ENCODE results near the gene CTTN. TPM values are rescaled to one million over a fixed set of nuclear protein-coding genes. Genes with fewer than 3 reads are reported as not detected.

The CTTN gene
- total and polyA plus RNA-seq, 10 of the 15 experiments (the other 5 are each of a cell fraction or from before 2014, with no cell fraction given) = 1.1 to 37.8 (median 11.8) TPM

GRCh38 chr11:70420496-70420895, 22.2 kb downstream of the CTTN start:
- Histone ChIP-seq H3K9me3 (replicated peaks; ENCODE audit: control insufficient read depth, insufficient read depth, low read length) (no peaks in the 10 kb centered on the region; the same call in 2 of the 3 replicates), H3K27ac (ENCODE audit: control insufficient read depth, insufficient read depth) (no peak overlapping the region), H3K4me2 (ENCODE audit: control insufficient read depth, insufficient read depth) (no peak overlapping the region), H3K4me3 (no peak overlapping the region), H3K79me2 (ENCODE audit: control insufficient read depth, insufficient read depth, low read length) (no peaks in the 10 kb centered on the region), H3K36me3 (ENCODE audit: control insufficient read depth in 2 of 2, insufficient read depth in 2 of 2, low read length in 1 of 2) (no peaks in the 10 kb centered on the region; a peak in 1 of 4 replicates), H3K4me1 (ENCODE audit: control insufficient read depth, insufficient read depth, low read length) (peaks cover 19% of the 10 kb centered on the region), H2AFZ (ENCODE audit: control insufficient read depth, low read depth, low read length) (no peak overlapping the region), H3K27me3 (replicated peaks in 1 of 2; ENCODE audit: control insufficient read depth in 2 of 2, insufficient read depth in 2 of 2, low read length in 1 of 2) (no peaks in the 10 kb centered on the region), H3K9ac (ENCODE audit: control insufficient read depth, insufficient read depth, low read length) (no peak overlapping the region), H4K20me1 (ENCODE audit: control insufficient read depth, insufficient read depth) (no peaks in the 10 kb centered on the region)
- ATAC-seq = no peak
- no peak for FAIRE-seq
- in situ Hi-C loops (cut with MboI) (no loop called here), intact Hi-C loops (cut with micrococcal nuclease; ENCODE audit: unreplicated experiment) (no loop called here)
- ChIA-PET RAD21 (ENCODE audit: unreplicated experiment) (no interaction called here), POLR2A (no interaction called here), CTCF (no interaction called here), SMC1A (ENCODE audit: uncharacterized antibody, unreplicated experiment) (no interaction called here)
- no peak for DNase-seq (ENCODE audit: low read depth, low spot score)
- BruUV-seq (replicated peaks) = no TSS peak
- WGBS (ENCODE audit: insufficient coverage, insufficient replicate concordance, low lambda C conversion rate, missing lambda C conversion rate) = 44% methylated on average over 9 of the region's 9 CpGs
- TF ChIP-seq RB1 (IDR thresholded peaks at IDR 0.05; ENCODE audit: borderline replicate concordance) (no peak), MAX (IDR thresholded peaks at IDR 0.05; ENCODE audit: low read depth, low read length) (no peak), PAX5 (IDR thresholded peaks at IDR 0.05; ENCODE audit: borderline replicate concordance, low read depth, low read length) (no peak), MXI1 (IDR thresholded peaks at IDR 0.05; ENCODE audit: low read depth, low read length) (no peak), NKRF (conservative IDR thresholded peaks at IDR 0.05) (no peak), LARP7 (IDR thresholded peaks at IDR 0.05) (no peak), FOS (IDR thresholded peaks at IDR 0.05; ENCODE audit: borderline replicate concordance, extremely low read depth, insufficient read length) (no peak), BACH1 (IDR thresholded peaks at IDR 0.05; ENCODE audit: borderline replicate concordance) (no peak), CUX1 (IDR thresholded peaks at IDR 0.05; ENCODE audit: insufficient replicate concordance, low read depth, low read length) (no peak), ZNF384 (IDR thresholded peaks at IDR 0.05; ENCODE audit: borderline replicate concordance, low read depth, low read length) (no peak), SRF (IDR thresholded peaks at IDR 0.05; ENCODE audit: low read depth in 2 of 2, low read length in 2 of 2) (no peak), USF1 (IDR thresholded peaks at IDR 0.05; ENCODE audit: borderline replicate concordance, extremely low read length, insufficient read depth, low read depth, low read length) (no peak), PML (IDR thresholded peaks at IDR 0.05; ENCODE audit: low read length) (no peak), IRF5 (IDR thresholded peaks at IDR 0.05; ENCODE audit: borderline replicate concordance) (no peak), POLR2AphosphoS2 (IDR thresholded peaks at IDR 0.05; ENCODE audit: low read depth, low read length) (no peak)
